ENCODE data around the gene SRP68.

SRP68 gene

DNA sequence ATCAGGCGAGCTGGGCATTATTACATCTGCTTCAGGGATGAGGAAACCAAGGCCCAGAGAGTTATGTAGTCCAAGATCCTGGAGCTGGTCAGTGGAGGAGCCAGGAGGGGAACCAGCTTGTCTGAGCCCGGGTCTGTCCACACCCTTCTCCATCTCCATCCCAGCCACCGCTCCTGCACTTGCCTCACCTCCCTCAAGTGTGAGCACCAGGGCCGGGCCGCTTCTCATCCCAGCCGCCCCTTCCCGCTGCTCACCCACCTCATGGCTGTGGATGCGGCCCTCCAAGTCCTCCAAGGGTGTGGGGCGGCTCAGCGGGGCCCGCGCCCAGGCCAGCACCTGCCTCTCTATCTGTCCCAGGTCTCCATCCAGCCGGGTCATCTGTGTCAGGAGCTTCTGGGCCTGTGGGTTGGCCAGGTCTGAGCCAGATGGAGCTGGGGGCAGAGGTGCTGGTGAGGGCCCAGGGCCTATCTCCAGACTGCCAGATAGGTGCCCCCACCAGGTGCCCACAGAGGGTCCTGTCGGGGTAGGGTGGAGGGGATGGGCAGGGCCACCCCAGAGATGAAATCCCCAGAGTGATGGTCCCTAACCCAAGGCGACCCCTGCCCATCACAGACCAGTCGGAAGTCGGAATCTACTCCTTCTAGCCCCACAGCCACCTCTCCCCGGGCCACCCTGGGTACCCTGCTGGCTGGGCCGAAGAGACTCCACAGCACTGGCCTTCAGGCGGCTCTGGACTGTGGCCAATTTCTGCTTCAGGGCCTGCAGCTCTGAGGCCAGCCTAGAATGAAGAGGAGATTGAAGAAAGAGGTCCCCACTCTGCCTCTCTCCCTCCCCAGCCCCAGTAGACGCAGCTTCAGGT, 54.6 kb downstream of the SRP68 start:
- no peak for DNase-seq

DNA sequence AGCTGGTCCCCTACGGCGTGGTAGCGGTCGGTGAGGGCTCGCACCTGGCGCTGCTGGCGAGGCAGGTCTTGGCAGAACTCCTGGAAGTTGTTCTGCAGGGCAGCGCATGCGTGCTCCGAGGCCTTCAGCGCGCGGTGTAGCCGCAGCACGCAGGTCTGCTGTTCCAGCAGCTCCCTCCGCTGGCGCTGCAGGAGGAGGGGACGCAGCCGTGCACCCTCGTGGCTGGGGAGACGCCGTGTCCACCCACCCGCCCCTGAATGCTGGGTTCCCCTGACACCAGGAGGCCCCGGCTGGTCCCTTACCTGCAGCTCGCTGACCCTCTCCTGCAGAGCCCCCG, 57.4 kb downstream of the SRP68 start:
- DNase-seq, result no peak

DNA sequence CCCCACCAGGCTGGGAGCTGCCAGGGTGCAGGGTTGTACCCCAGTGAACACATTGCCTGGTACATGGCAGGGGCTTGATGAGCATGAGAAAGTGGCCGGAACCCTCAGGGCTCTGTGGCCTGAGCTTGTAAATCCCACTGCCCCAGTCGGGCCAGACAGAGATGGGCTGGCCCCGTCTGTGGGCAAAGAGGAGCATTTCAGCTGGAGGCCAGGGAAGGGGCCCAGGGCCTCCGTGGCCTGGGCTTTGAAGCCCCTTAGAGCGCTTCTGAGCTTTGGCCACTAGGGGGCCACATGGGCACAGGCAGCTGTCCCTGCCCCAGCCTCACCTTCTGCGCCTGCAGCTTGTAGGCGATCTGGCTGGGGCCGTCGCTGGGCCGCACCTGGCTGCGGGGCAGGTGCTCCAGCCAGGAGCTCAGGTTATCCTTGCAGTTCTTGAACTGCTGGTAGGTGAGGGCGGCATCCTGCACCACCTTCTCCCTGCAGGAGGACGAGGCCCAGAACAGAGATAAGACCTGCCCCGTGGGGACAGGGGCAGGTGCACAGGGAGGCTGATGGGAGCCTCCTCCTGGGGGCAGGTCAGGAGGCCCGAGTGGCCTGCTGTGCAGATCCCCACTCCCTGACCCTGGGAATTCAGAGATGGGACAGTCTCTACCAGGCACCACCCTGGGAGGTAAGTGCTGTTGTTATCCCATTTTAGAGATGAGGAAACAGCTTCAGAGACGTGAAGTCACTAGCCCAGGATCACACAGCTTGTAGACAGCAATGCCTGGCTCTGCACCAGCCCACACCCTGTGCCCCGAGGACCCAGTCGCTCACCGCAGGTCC, 58.0 kb downstream of the SRP68 start:
- peak; percentile 64 for DNase-seq

DNA sequence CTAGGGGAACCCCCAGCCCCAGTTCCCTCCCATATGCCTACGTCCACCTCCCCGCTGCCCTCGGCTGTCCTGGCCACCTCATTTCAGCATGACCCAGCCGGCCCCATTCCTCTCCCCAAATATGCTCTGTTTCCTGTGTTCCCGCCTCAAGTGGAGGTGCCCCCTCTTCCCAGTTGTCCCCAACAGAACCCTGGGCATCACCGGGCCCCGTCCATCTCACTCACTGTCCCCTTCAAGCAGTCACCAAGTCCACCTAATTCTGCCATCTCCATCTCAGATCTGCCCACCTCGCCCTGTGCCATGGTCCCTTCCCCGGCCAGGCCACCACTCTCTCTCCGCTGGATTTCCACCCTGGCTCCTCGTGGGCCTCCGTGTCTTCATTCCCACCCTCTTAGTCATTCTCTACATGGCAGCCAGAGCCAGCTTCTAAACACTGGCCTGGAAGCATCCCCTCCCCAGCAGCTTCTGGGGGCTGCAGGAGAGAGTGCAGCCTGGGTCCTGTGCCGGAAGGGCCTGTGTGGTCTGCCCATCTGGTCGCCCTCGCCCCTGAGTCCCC, 58.9 kb downstream of the SRP68 start:
- no peak for DNase-seq

DNA sequence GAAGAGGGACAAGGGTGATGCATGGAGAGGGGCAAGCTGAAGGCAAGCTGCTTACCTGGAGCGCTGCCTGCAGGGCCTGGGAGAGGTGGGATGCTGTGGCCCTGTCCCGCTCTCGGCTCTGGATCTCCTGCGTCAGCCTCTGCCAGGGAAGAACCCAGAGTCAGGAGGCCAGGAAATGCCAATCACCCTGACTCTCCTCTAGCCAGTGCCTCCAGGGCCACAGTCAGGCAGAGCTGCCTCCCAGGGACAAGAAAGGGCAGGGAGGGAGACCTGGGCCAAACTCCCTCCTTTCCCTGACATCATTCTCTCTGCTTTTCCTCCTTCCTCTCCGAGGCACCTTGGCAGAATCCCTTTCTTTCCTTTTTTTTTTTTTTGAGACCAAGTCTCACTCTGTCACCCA, 60.4 kb downstream of the SRP68 start:
- DNase-seq, result no peak

DNA sequence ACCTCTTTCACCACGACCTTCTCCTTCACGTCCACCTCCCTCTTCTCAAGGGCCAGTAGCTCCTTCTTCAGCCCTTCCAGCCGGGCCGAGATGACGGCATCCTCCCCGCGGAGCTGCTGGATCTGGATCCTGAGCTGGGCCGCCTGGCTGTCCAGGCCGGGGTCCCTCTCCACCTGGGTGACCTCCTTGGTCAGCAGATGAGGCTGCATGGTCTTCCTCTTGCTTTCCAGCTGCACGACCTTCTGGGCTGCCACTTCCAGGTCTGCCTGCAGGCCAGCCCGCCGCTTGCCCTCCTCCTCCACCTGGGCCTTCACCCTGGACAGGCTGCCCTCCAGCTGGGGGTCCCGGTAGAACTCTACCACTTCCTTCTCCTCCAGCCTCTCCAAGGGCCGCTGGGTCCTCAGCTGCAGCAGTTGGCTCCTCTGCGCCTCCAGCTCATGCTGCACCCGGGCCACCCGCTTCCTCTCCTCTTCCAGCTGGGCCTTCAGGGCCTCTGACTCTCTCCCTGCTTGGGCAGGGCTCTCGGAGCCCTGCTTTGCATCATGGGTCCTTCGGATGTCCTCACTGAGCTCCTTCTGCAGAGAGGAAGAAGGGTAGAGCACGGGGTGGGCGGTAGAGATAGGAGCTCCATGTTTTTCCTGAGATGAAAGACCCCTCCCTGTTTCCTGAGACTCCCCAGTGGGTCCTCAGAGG, 62.2 kb downstream of the SRP68 start:
- no peak for DNase-seq

DNA sequence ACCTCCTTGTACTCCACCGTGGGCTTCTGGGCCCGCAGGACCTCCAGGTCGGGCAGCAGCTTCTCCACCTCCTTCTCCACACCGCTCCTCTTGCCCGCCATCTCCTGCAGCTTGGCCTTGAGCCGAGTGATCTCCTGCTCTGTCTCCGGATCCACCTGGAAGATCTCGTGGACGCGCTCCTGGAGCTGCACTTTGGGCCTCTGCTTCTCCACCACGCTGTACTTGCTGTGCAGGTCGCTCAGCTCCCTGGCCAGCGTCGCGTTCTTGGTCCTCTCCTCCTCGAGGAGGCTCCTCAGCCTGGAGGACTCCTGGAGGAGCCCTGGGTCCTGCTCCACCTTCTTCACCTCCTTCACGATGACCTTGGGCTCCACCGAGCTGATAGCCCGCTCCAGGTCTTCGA, 62.9 kb downstream of the SRP68 start:
- DNase-seq, result no peak

DNA sequence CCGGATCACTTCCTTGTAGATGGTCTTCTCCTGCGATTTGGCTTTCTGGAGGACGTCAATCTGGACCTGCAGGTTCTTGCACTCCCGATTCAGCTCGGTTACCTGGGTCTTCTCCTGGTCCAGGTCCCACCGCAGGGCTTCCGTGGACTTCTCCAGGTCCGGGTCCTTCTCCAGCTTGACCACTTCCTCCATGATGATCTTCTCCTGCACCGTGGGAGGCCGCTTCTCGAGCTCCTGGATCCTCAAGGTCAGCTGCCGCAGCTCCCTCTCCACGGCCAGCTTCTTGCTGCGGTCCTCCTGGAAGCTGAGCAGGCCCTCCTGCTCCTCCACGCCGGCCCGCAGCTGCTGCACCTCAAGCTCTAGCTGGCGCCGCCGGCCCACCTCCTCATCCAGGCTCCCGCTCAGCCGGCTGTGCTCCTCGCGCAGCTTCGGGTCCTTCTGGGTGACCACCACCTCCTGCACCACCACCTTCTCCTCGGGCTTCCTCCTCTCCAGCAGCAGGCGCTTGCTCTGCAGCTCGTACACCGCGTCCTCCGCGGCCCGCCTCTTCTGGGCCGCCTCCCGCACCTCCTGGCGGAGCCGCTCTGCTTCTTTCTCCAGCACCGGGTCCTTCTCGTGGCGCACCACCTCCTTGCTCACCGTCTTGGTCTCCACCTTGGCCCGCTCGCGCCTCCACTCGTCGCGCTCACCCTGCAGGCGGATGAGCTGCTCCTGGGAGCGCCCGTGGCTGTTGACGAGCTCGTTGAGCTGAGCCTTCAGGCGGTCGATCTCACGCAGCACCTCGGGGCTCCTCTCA, 63.5 kb downstream of the SRP68 start:
- DNase-seq, result no peak

DNA sequence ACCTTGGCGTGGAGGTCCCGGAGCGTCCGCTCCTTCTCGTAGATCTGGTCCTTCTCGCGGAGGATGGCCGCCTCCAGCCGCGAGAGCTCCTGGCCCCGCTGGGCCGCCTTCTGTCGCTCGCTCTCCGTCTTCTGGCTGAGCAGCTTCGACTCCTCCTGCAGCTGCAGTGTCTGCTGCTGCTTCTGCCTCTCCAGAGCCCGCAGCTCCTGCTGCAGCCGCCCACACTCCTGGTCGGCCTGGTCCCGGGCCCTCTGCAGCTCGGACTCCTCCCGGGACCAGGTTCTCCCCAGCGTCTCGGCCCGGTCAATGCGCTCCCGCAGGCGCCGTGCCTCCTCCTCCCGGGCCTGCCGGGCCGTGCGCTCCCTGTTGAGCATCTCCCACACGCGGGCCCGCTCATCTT, 64.1 kb downstream of the SRP68 start:
- no peak for DNase-seq

DNA sequence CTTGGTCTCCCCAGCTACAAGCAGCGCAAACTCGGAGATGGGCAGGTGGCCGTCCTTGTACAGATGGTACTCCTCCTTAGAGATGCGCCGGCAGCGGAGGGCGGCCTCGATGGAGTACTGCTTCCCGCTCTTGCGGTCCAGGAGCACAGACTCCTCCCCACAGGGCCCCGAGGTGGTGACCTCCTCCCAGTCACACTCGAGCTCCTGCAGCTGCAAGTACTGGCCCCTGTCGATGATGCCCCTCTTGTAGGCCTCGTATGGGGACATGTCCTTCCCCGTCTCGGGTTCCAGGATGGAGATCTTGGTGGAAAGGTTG, 64.5 kb downstream of the SRP68 start:
- no peak for DNase-seq

DNA sequence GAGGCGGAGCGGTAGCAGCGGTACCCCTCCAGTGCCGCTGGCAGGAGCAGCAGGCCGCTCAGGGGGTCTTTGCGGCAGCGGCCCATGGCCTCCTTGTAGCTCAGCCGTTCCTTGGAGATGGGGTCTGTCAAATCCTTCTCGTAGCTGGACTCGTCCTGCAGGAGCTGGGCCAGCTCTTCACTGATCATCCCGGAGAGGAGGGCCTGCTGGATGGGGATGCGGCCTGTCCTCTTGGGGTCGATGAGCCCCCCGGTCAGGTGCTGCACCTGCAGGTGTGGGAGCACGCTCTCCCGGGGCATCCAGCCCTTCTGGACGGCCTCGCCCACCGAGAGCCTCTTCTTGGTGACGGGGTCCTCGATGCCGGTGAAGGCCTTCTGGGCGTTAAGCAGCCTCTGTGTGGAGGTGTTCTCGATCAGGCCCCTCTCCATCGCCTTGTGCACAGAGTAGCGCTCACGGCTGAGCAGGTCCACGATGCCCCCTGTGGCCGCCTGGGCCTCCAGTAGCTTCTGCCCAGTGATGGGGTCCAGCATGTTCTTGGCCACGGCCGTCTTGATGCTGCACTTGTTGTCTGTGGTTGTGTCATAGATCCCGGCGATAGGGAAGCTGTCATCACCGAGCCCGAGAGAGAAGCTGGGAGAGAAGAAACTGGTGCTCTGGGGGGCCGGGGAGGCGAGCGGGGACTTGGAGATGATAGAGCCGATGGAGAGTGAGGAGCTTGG, 65.0 kb downstream of the SRP68 start:
- DNase-seq, result no peak

DNA sequence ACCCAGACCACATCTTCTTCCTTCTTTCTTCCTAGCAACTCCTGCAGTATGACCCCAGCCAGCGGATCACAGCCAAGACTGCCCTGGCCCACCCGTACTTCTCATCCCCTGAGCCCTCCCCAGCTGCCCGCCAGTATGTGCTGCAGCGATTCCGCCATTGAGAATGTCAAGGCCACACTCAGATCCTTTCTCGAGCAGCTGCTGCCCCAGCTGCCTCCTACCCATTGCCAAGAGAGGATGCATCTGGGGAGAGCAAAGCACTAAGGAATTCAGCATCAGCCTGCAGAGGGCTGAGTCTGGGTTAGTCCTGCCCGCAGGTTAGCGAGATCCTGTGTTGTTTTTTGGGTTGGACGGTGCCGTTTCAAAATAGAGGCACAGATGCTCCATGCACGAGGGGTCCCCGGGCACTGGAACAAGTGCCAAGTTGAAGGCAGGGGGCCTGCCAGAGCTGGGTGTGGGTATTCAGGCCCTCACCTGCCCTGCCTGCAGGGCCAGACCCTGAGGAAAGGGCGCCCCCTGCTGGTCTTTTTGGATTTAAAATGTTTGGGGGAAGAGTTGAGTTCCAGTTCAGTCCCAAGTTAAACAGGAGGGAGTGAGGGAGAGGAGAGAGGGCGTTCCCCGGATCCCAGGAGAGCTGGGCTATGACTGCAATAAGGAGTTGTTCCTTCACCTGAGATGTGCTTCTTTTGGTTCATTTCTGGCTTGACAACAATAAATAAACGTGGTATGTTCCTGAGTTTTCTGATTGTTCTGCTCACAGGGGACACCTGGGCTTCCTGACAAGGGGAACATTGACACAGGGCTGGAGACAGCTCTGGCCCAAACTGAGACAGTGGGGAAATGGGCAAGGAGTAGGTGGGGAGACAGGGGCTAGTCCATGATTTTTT, 66.8 kb downstream of the SRP68 start:
- peak; percentile 59 for DNase-seq

DNA sequence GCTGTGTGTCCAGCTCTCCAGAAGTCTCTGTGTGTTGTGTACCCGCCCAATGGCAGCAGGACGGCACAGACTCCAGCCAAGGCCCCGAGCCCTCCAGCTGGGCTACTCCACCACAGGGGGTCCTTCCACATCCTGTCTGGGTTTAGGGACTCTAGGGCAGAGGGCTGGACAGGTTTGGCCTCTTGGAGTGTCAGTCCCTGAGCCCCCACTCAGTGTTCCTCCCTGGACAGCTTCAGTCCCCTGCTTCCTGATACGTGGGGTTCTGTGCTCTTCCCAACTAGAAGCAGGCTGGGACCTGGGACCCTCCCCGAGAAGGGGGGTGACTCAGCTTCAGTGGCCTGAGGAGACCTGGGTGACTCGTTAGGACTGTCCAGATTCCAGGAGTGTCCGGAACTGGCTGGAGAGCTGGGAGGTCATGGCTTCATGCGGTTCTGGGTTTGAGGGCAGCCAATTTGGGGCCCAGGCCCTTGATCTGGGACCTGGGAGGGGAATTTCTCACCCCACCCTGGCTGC, 67.5 kb downstream of the SRP68 start:
- no peak for DNase-seq

DNA sequence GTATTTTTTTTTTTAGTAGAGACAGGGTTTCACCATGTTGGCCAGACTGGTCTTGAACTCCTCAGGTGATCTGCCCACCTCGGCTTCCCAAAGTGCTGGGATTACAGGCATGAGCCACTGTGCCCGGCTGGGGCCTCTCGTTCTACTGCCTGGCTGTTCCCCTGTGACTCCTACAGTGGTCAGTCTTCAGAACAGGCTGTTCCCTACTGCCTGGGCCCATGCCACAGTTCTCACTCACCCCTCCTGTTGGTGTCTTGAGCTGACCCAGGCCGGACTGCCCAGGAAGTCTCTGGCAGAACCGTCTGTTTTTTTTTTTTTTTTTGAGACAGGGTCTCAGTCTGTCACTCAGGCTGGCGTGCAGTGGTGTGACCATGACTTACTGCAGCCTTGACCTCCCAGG, 68.4 kb downstream of the SRP68 start:
- DNase-seq, result no peak

DNA sequence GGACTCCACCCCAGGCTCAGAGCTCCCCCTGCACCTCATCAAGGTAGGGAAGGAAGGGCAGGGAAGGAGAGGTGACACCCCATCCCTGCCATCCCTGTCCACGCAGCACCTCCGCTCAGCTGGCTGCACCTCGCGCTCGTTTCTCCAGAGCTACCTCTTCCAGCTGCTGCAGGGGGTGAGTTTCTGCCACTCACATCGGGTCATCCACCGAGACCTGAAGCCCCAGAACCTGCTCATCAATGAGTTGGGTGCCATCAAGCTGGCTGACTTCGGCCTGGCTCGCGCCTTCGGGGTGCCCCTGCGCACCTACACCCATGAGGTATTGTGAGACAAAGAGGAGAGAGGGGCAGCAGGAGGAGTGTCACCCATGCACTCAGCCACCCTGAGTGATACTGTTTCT, 70.2 kb downstream of the SRP68 start:
- DNase-seq, result no peak

DNA sequence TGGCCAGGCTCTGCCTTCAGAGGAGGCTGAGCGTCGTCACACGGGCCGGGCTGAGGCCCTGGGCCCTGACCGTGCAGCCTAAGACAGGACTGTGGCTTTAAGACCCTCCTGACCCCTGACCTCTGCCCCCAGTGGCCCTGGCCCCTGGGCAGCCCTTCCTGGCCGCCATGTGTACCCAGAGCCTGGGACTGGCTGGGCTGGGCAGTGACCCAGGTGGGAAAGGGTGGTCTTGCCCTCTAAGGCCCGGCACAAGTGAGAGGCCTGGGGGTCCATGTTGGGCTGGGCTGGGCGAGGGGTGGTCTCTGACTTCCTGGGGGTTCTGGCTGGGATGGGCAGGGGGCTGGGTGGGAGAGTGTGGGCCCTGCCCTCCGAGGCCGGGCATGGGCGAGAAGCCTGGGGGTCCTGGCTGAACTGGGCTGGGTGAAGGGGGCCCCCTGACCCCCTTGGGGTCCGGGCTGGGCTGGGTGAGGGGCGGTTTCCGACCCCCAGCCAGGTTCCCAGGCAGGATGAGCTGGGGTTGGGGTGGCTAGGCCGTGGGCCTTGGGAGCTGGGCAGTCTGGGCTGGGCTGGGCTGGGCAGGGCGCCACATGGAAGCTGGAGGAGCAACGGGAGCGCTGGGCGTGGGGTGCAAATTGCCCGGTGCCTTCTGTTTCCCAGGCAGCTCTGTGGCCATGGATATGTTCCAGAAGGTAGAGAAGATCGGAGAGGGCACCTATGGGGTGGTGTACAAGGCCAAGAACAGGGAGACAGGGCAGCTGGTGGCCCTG, 71.4 kb downstream of the SRP68 start, which contains the start of gene CDK3:
Gene CDK3 (plus strand): TSS at position 101 of the 767 bp plus-strand sequence. CDS start 571 bp downstream, at position 672.
- DNase-seq, result no peak

DNA sequence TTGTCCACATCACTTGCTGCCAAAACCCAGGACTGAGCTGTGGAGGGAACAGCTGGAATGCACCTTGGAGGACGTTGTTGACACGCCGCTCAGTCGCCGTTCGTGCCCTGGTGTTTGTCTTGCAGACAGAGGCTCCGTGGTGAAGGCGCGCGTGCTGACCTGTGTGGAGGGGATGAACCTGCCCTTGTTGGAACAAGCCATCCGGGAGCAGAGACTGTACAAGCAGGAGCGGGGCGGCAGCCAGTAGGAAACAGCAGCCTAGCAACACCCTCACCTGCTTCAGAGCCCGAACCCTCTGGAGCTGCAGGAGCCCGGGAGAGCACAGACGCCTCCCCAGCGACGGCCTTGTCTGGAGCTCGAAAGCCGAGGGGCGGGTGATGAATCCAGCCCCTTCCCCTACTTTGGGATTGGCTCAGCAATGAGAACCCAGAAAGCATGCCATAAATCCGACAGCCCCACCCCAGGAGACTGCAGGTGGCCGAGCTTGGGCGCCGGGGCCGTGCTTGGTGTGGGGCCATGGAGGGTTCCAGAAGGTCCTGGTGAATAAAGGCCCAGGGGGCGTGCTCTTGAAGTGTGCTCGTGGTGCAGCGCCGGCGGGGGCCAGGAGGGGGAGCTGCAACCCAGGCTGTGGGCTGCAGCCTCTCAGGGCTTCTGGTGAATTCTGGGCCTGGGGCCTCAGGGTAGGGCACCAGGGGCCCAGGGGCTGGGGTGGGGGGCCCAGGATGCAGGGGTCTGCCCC, 72.1 kb downstream of the SRP68 start:
- peak; percentile 42 for DNase-seq

DNA sequence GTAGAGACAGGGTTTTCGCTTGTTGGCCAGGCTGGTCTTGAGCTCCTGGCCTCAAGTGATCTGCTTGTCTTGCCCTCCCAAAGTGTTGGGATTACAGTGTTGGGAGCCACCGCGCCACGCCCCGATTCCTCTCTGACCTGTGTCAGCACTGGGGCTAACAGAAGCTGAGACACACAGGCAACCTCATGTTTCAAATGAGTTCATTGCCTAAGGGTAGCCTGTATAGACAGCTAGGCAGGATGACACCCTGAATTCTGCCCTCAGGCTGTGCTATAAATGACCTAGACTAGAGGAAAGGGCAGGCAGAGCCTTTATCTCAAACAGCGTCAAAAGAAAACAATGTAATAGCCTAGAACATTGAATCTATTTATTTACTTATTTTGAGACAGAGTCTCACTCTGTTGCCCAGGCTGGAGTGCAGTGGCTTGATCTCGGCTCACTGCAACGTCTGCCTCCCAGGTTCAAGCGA, 74.0 kb downstream of the SRP68 start:
- no peak for DNase-seq

All from fibroblast of skin of back (primary cell).